GM19043 (cell line): ENCODE data around the gene CDC25C.
"Not testable (repeated sequence)": the region's sequence is repeated elsewhere in the genome, so short reads cannot be mapped to it uniquely, and the experiment has no call there.

Source experiments
- ATAC-seq: cut with Tn5 transposase; IDR thresholded peaks from one replicate; pipeline ENCODE4 v1.9.1; 2021; ENCODE audit warnings: low read depth; ENCODE audit not compliant: unreplicated experiment

The CDC25C gene

DNA sequence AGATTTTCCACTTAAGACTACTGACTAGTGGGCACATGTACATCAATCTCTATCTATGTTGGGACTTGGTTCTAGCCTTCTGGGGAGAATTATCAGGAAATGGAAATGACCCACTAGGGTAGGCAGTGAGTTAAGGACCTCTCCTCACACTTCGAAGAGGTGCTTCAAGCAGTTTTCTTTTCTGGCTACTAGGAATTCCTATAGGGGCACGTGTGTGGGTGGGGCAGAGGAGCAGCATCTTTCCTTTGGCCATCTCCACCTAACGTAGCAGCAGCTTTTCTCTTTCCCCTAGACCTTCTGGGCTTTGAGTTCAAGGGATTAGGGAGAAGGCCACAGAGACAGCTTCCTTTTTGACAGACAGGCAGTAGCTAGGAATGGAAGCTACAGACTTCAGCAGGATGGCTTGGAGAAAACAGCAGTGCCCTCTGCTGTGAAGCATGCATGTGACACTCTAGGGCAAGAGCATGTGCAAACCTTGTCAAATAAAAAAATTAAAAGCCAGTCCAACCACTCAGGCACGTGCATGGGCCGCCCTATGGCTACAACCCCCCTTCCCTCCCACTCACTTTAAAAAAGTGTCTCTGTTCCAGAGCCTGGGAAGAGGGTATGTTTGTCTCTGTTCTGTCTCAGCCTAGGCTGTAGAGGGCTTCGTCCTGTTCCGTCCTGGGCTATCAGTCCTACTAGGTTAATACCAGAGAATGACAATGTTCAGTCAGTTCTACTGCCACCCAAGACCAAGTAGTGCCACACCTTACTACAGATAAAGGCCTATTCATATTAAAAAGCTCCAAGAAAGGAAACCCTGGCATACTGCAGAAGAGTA, 48.5 kb downstream of the CDC25C start:
- ATAC-seq: no peak

DNA sequence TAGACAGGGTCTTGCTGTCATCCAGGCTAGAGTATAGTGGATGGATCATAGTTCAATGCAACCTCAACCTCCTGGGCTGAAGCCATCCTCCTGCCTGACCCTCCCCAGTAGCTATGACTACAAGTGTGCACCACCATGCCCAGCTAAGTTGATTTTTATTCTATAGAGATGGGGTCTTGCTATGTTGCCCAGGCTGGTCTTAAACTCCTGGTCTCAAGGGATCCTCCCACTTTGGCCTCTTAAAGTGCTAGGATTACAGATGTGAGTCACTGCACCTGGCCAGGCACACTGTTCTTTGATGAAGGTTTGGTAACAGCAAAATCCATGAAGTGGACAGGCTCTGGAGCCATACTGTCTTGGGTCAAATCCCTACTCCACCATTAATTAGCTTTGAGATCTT, 50.7 kb downstream of the CDC25C start:
- ATAC-seq: no peak

DNA sequence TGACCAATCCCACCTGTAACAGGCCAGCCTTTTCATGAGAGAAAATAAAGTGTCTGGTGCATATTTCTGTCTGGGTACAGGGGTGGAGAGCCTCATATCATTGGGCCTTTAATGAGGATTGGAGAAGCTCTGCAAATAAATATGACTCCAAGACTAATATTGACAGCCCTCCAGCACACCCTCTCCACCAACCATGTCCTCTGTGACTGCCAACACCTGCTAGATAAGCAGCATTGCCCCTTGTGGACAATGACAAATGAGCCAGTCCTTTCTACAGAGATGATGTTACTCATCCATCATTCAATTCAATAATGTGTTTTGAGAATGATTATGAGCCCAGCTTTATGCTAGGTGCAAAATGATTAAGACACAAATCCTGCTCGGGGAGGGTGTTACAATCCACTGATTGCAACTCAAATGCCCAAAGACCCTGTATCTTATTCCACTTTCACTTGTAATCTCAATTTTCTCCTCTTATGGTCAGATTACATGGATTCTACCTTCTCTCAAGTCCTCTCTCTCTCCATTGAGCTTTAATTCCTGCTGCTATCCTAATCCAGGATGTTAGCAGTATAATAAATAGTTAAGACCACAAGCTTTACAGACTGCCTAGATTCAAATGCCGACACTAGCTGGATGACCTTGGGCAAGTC, 55.1 kb downstream of the CDC25C start:
- no peak for ATAC-seq

DNA sequence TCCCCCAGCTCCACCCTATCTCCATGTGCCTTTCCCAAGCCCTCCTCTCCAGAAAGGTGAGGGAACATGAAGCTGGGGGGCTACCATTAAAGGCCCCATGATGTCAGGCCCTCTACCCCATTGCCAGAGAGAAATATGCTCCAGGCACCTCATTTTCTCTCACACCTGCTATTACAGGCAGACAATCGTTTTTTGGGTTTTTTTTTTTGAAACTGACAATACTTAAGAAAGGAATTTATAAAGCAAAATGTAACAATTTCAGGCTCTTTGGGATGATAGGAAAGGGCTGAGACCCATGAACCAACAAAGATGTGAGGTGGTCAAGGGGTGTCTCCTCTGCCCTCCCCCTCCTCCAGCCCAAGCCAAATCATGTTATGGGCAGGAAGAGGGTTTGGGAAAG, 55.7 kb downstream of the CDC25C start:
- no peak for ATAC-seq

DNA sequence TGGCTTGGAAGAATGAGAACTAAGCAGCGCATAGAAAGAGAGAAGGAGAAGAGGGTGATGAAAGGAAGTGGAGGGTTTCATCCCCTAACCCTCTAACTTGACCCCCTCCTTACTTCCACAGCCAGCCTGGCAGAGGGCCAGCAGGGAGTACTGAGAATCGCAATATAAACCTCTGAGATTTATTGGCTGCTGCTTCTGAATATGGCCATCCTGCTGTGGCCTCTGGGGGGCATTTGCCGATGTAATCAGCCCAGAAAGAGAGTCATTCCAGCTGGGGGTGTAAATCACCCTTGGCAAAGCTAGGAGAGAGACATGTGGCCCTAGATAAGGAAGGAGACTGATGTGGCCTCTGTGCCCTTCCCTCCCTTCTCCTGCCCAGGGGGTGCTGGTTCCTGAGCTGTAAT, 56.2 kb downstream of the CDC25C start:
- no peak for ATAC-seq

DNA sequence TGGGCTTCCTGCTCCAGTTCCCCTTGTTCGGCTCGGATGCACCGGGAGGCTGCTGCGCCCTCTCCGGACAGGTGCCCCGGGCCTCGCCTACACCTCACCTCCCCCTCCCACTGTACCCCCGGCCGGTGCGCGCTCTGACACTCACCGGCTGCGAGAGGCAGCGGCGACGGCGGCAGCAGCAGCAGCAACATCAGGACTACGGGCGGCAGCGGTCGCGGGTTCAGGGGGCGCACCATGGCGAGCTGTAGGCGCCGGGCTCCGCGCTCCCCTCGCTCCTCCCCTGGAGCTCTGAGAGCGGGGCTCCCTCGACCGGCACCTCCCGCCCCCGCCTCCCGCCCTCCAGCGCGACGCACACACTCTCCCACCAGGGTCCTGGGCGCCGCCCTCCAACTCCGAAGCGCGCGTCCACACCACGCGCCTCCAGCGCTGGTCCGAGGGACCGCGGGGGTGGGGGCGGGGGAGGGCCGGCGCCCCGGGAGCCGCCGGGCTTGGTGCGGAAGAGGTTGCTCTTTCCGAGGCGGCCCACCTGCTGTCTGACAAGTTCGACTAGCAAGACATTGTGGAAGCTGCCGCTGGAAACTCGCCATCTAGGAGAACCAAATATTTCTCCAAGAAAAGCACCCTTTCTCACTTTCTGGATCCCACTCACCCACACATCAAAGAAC, 57.3 kb downstream of the CDC25C start, which contains the start of gene GFRA3:
TSS of gene GFRA3 (minus strand) at position 433 of the 665 bp plus-strand sequence. CDS start at position 236, 197 bp downstream.
- ATAC-seq: no peak

DNA sequence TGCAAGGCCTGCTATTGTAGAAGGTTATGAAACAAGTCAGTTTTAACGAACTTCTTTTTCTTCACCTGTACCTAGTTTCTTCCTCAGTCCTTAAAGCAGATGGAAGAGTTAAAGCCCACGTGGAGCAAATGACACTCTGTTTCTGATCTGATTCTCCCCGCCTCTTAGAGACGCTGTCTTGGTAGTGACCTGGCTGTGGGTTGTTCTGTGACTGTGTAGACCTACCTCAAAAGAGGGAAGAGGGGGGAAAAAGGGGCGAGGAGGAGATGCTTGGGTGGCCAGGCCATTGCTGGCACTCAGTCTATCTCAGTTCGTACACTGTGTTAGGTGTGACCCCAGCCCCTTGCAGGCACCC, 57.8 kb downstream of the CDC25C start:
- ATAC-seq: no peak

DNA sequence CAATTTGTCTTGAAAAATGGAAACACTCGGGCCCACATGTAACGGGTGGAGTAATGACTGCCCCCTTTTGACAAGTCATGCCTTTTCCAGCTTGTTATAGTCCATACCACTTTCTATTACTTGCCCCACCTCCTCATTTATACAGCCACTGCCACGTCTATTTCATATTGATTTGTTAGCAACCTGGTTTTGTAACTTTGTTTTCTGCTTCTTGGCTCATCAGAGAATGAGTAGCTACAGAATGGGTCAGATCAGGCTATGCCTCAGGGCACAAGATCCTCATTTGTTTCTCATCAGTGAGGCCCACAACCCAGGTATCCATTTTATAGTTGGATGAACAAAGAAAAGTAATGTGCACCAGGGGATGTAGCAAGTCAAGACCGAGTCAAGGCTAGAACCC, 58.9 kb downstream of the CDC25C start:
- ATAC-seq: no peak

DNA sequence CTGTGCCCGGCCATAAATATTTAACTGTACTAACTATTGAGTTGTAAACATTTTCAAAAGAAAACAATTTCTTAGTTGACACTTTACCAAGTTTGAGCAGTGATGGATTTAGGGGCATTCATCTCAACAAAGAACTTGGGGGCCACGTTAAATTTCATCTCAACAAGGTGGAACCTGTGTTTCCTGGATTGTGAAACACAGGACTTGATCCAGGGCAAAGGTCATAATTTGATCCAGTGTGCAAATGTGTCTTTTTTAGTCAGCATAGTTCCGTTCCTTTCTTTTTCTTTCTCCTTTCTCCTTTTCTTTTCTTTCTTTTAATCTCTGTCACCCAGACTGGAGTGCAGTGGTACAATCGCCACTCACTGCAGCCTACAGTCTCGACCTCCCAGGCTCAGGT, 60.3 kb downstream of the CDC25C start:
- ATAC-seq: no peak

DNA sequence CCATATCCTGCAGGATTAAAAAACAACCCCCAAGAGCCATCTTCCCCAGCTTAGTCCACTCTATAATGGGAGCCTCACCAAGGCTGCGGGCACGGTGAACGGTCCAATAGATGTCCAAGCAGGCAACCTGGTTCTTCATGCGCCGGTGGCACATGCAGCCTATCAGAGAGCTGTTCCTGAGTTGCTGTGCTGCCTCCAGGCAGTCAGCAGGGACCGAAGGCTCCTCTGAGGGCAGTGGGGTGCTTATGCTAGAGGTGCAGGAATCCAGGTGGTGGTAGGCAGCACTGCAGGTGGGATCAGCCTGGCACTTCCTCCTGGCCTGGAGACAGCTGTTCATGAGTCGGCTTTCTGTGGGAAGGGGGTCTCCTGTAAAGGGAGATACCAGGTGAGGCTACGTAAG, 67.4 kb downstream of the CDC25C start:
- ATAC-seq: no peak

DNA sequence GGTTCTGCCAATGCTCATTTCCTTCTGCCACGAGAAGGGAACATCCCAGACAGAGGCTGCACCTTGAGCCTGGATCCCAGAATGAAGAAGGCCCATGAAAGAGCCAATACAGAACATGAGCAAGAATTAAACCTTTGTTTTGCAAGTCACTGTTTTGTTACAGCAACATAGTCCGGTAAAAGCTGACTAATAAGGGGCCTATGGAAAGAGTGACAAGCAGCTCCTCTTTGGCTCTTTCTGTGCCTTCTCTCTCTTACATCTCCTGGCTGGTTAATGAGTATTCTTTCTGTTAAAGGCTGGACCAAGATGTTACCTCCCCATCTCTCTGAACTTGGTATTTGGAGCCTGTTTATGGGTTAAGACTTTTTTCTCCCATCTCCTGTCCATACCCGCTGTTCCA, 68.0 kb downstream of the CDC25C start:
- ATAC-seq: no peak

DNA sequence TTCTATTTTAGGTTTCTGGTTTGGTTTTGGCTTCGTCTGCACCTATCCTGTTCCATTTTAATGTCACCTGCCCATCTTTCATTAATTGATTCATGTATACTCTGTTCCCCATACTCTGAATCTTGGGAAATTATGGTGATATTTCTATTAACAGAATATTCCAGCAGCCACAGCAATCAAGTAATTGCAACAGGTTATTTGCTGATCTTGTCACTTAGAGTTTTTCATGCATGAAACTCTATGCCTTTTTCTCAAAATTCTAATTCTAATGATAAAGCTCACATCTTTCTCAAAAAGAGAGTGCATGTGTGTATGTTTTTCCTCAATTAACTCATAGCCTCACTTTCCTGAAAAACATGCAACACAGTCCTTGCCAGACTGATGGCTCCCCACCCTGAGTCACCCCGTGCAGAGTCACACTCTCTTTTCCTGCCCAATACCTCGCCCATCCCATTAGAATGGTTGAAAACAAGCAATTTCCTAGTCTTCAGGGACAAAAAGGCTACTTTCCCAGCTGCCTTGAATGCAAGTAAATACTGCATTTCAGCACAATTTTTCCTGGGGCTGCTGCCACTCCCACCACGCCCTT, 72.8 kb downstream of the CDC25C start:
- no peak for ATAC-seq

DNA sequence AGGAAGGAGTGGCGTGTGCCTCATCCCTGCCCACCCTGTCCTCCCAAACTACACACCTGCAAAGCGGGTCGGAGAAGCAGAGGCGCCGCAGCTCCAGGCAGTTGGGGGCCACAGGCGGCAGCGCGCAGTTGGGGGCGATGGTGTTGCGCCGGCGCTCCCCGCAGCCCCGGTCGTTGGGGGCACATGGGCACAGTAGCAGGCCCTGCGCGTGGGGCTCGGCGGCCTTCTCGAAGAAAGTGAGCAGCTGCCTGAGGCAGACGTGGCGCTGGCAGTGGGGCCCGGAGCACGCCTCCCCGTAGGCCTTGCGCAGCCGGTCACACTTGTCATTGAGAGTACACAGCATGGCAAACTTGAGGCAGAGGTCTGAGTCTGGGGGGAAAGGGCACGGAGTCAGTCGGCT, 74.0 kb downstream of the CDC25C start:
- ATAC-seq: no peak

DNA sequence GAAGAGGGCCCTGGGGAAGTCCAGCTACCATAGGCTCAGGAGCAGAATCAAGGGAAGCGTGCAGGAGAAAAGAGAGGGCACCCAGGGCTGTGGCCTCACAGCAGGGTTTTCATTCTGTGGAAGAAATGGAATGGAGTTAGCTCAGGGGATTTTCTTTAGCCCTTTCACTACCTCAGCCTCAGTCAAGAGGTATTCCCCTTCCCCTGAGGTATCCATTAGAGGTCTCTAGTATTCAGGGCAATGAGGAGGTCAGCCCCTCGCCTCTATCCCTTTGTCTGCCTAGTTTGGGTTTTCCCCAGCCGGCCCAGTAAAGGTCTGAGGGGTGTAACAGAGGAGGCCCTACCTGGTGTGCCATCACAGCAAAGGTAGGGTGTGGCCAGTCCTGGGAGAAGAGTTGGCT, 78.7 kb downstream of the CDC25C start:
- ATAC-seq: no peak

DNA sequence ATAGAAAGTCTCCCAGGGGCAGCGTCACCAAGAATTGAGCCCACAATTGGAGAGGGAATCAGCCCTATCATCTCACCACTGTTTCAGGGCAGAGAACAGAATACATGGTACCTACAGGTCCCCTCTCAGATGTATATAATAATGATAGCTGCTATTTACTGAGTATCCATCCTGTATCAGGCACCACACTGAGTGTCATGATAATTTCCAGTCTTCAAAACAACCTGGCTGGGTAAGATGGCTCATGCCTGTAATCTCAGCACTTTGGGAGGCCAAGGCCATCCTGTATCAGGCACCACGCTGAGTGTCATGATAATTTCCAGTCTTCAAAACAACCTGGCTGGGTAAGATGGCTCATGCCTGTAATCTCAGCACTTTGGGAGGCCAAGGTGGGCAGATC, 83.8 kb downstream of the CDC25C start:
- not testable (repeated sequence) for ATAC-seq

DNA sequence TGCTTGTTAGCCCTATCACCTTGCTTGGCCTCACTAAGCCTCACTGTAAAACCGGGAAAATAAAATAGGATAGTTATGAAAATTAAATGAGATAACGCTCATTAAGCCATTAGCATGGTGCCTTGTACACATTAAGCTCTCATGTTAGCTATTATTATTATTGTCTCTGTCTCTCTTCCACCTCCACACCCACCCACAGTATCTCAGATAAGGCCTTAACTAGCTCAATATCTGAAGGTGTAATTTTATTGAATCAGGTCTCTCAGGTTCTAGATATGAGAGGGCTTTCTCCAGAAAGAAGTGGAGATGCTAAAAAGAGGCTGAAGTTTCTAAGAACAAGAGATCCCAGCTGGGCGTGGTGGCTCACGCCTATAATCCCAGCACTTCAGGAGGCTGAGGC, 84.8 kb downstream of the CDC25C start:
- no peak for ATAC-seq

DNA sequence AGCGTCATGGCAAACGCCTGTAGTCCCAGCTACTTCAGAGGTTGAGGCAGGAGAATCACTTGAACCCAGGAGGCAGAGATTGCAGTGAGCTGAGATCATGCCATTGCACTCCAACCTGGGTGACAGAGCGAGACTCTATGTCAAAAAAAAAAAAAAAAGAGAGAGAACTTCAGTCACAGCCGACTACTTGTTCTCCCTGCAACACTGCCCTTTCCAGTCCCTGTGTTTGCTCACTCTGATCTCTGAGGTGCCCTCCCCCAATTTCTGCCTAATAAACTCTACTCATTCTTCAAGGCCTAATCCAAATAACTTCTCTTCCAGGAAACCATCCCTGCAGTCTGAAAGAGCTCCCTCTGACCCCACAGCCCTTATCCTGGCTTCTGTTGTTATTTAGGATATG, 85.3 kb downstream of the CDC25C start:
- no peak for ATAC-seq

DNA sequence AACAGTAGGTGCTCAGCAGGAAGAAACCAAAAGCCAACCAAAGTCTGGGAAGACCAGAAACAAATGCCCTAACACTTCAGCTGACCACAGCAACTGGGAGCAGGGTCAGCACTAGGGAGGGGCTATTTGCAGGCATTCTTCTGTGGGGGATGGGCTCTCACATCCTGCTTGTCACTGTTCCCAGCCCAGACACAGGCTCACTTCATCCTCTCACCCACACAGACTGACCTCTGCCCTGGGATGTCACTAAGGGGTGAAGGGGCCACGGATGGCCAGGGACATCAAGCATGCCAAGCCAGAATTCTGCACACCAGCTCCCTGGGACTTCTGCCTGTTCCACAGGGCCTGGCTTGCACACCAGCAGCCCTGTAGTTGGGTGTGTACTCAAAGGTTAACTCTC, 85.9 kb downstream of the CDC25C start:
- ATAC-seq: no peak

DNA sequence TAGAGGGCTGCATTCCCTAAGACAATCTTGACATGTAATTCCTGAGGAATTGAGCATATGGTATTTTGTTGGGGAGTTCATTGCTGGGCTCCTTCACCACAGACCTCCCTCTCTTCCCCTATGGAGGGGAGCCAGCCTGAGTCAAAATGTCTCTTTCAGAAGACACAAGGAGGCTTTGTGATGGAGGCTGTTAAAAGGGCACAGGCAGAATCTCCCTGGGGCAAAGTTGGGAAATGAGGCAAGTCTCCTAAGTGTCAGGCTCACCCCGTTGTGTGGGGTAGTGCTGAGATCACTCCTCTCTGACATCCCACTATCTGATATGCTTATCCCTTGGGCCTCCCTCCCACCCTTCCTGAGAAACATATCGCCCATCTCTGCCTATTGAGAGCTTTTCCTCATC, 87.8 kb downstream of the CDC25C start:
- no peak for ATAC-seq

DNA sequence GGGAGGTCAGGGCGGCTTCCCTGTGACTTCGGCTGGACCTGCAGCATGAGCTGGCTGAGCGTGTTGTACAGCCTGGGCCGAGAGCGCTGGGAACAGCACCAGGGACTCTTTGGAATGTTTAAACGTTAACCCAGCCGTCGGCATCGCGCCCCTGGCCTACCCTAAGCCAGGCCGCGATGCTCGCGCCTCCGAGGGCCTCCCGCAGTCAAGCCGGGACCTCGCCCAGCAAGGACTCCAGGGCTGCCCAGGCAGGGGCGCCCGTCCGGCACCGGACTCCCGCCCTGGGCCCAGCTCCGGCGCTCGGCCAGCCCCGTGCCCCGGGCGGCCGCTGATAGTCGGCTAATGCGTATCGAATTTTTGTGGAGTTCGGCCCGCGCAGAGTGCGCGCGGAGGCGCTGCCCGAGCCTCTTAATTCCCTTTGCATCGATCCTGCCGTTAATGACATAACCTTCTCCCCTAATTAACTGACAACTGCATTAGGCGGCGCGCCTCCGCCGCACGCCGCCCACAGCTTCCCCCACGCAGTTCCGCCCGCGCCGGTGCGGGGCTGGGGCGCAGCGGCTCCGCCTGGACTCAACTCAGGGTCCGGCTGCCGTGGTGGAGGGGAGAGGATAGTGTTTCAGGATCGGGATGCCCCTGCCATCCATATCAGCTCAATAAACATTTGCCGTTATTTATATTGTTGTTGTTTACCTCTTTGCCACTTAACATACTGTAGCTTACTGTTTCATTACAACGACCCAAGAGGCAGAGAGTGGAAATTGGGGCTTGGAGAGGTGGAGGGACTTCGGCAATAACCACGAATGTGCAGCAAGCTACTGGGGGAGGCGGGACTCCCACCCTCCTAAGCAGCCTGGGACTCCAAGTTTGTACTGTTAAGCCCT, 89.7 kb downstream of the CDC25C start:
- ATAC-seq: no peak
